HEK293T (cell line): ENCODE data around the gene RHEB.

Experiments used
- ELF4 ChIP-seq: fragments of 450-650 bp; IDR thresholded peaks from 2 replicates; pipeline ENCODE4 v1.6.1; 2017; ENCODE audit warnings: antibody characterized with exemption
- SP1 ChIP-seq: fragments of 450-650 bp; IDR thresholded peaks from 2 replicates; pipeline ENCODE4 v1.6.1; 2017
- ZNF384 ChIP-seq: fragments of 450-650 bp; IDR thresholded peaks from 2 replicates; pipeline ENCODE4 v1.6.1; 2016
- TF ChIP-seq, protein P1 (sequence below): fragments of 450-650 bp; IDR thresholded peaks from 2 replicates; pipeline ENCODE4 v1.6.1; 2016

DNA sequence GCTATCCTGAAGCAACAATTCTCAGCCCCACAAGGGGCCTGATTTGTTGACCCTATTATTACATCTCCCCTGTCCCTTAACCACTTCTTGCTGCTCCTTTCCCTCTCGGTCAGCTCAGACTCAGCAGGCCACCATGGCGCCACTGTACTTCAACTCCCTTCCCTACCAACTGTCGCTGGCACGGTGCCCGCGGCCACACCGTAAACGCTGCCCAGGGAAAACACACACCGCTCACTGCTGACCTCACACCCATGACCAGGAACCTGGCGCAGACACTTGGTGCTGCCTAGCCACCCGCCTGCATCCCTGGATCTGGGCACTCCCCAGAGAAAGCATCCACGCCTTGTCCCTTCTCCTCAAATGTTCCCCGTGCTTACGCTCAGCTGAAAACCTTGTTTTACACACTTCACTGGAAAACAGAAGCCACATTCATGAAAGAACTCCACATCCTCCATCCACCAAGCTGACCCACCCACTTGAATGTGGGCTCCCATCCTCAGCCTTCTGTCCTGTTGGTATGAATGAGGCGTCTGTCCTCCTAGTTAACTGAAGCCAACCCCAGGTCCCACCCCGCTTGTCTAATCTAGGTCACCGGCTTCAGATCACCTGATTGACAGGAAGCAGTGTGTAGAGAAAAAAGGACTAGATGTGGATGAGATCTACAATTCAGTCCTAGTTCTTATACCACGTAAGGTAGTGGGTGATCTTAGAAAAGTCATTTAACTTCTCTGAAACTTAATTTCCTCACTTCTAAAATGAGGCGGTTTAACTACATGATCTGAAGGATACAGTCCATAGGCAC, 51.3 kb downstream of the RHEB start:
- TF ChIP-seq ELF4 (no peak), ZNF384 (no peak), SP1 (no peak)
- TF ChIP-seq, protein P1, sequence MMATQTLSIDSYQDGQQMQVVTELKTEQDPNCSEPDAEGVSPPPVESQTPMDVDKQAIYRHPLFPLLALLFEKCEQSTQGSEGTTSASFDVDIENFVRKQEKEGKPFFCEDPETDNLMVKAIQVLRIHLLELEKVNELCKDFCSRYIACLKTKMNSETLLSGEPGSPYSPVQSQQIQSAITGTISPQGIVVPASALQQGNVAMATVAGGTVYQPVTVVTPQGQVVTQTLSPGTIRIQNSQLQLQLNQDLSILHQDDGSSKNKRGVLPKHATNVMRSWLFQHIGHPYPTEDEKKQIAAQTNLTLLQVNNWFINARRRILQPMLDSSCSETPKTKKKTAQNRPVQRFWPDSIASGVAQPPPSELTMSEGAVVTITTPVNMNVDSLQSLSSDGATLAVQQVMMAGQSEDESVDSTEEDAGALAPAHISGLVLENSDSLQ: no peak
